ENCODE results near the gene RPL35. TPM values are rescaled to one million over a fixed set of nuclear protein-coding genes. Genes with fewer than 3 reads are reported as not detected.

Gene RPL35
- total RNA-seq, 1 donor from 2014 or later, result 621 TPM

Other genes with a start within 250 kb of the RPL35 start
- gene NR6A1, start 90.6 kb downstream of the RPL35 start, total RNA-seq, result 1.4 TPM
- 27.5 TPM for gene OLFML2A, start 84.8 kb downstream of the RPL35 start, total RNA-seq
- gene WDR38, start 8.5 kb downstream of the RPL35 start, total RNA-seq, result not detected
- gene ARPC5L, start 173 bp upstream of the RPL35 start, total RNA-seq, result 37.8 TPM
- gene GOLGA1, start 79.1 kb upstream of the RPL35 start, total RNA-seq, result 16.1 TPM